IMR-90 (cell line): ENCODE data around the gene PPIA. TPM values are rescaled to one million over a fixed set of nuclear protein-coding genes. Genes with fewer than 3 reads are reported as not detected.

Experiments used
- ATAC-seq: fragments of 200-7000 bp; cut with Tn5 transposase; 2 replicates; pipeline ENCODE4 v1.9.1; 2020; ENCODE audit warnings: low read depth, mild to moderate bottlenecking, moderate library complexity
- BruUV-seq: library from RNA; stranded (reverse); fragments of 400-500 nt; replicated peaks from 2 replicates; lab custom pipeline; 2021; lab: Mats Ljungman, UMichigan
- CTCF ChIA-PET: fragments of 300-600 bp; formaldehyde crosslinking; extraction: SDS; loops from one replicate; lab custom pipeline; 2021; ENCODE audit warnings: antibody characterized with exemption; lab: Yijun Ruan, JAX
- POLR2A ChIA-PET: fragments of 300-600 bp; sonication (Branson Sonifier 250); formaldehyde crosslinking; loops from one replicate; lab custom pipeline; 2022; ENCODE audit warnings: antibody characterized with exemption; ENCODE audit not compliant: unreplicated experiment; lab: Charles Lee
- DNase-seq: peaks from one replicate; pipeline ENCODE4 v3.0.0; 2013
- H2AFZ ChIP-seq: replicated peaks from 2 replicates; pipeline ENCODE3; 2013; ENCODE audit warnings: low read length, mild to moderate bottlenecking; ENCODE audit not compliant: poor library complexity
- H2AK5ac ChIP-seq: 2 replicates; pipeline ENCODE4 v1.6.1; 2013; ENCODE audit warnings: low read depth, low read length, inconsistent platforms
- H2AK9ac ChIP-seq: replicated peaks from 2 replicates; pipeline ENCODE3; 2013; ENCODE audit warnings: mild to moderate bottlenecking, low read depth, low read length, moderate library complexity; ENCODE audit not compliant: poor library complexity
- H2BK120ac ChIP-seq: 2 replicates; pipeline ENCODE4 v1.6.1; 2013; ENCODE audit warnings: low read depth, low read length, inconsistent platforms
- H2BK15ac ChIP-seq: 3 replicates; pipeline ENCODE4 v1.6.1; 2013; ENCODE audit warnings: low read depth, low read length, inconsistent platforms
- H2BK20ac ChIP-seq: 2 replicates; pipeline ENCODE4 v1.6.1; 2013; ENCODE audit warnings: low read depth, mild to moderate bottlenecking, inconsistent platforms, low read length, moderate library complexity
- H2BK5ac ChIP-seq: 2 replicates; pipeline ENCODE4 v1.6.1; 2013; ENCODE audit warnings: mild to moderate bottlenecking, low read depth, low read length, inconsistent platforms; ENCODE audit not compliant: poor library complexity, severe bottlenecking
- H3K14ac ChIP-seq: replicated peaks from 2 replicates; pipeline ENCODE4 v1.6.1; 2013; ENCODE audit warnings: low read depth, low read length, inconsistent platforms
- H3K18ac ChIP-seq: 2 replicates; pipeline ENCODE4 v1.6.1; 2013; ENCODE audit warnings: low read depth, low read length, control low read depth
- H3K23ac ChIP-seq: 2 replicates; pipeline ENCODE4 v1.6.1; 2013; ENCODE audit warnings: low read depth, low read length, inconsistent platforms
- H3K27ac ChIP-seq: 2 replicates; pipeline ENCODE4 v1.5.1; 2013; ENCODE audit warnings: mild to moderate bottlenecking, control low read depth, low read length; ENCODE audit not compliant: insufficient read depth
- H3K27me3 ChIP-seq: 2 replicates; pipeline ENCODE4 v1.6.1; 2013; ENCODE audit warnings: low read length; ENCODE audit not compliant: control insufficient read depth, insufficient read depth
- H3K36me3 ChIP-seq: 2 replicates; pipeline ENCODE4 v1.6.1; 2013; ENCODE audit warnings: low read length, mixed read lengths; ENCODE audit not compliant: control insufficient read depth, insufficient read depth
- H3K4ac ChIP-seq: 2 replicates; pipeline ENCODE4 v1.6.1; 2013; ENCODE audit warnings: low read depth, low read length, inconsistent platforms
- H3K4me1 ChIP-seq: 2 replicates; pipeline ENCODE4 v1.6.1; 2013; ENCODE audit warnings: low read length, mixed read lengths; ENCODE audit not compliant: control insufficient read depth, insufficient read depth
- H3K4me2 ChIP-seq: 2 replicates; pipeline ENCODE4 v1.6.1; 2013; ENCODE audit warnings: low read depth, mild to moderate bottlenecking, control low read depth, low read length, moderate library complexity
- H3K4me3 ChIP-seq: 2 replicates; pipeline ENCODE4 v1.5.1; 2013; ENCODE audit warnings: low read depth, mild to moderate bottlenecking, control low read depth, low read length, moderate library complexity; ENCODE audit not compliant: insufficient read depth
- H3K56ac ChIP-seq: 2 replicates; pipeline ENCODE4 v1.6.1; 2013; ENCODE audit warnings: low read length, inconsistent platforms; ENCODE audit not compliant: insufficient read depth; ENCODE audit errors: extremely low read depth
- H3K79me1 ChIP-seq, 2 experiments: 2 replicates each; pipeline ENCODE4 v1.6.1; 2013; ENCODE audit warnings: low read length in 2 of 2, inconsistent platforms in 1 of 2, low read depth in 1 of 2
- H3K9ac ChIP-seq: 2 replicates; pipeline ENCODE4 v1.6.1; 2013; ENCODE audit warnings: low read depth, low read length, control low read depth
- H3K9me1 ChIP-seq: 2 replicates; pipeline ENCODE4 v1.6.1; 2013; ENCODE audit warnings: low read length, inconsistent platforms; ENCODE audit not compliant: insufficient read depth
- H3K9me3 ChIP-seq: 2 replicates; pipeline ENCODE4 v1.6.1; 2013; ENCODE audit warnings: low read length; ENCODE audit not compliant: control insufficient read depth, insufficient read depth
- H4K20me1 ChIP-seq: 2 replicates; pipeline ENCODE4 v1.6.1; 2013; ENCODE audit warnings: low read length, inconsistent platforms; ENCODE audit not compliant: insufficient read depth
- H4K5ac ChIP-seq: 2 replicates; pipeline ENCODE4 v1.6.1; 2013; ENCODE audit warnings: mild to moderate bottlenecking, low read depth, low read length, control low read depth
- H4K8ac ChIP-seq, 2 experiments: 2 replicates each; pipeline ENCODE4 v1.6.1; 2013; ENCODE audit warnings: low read depth in 2 of 2, low read length in 2 of 2, control low read depth in 1 of 2, inconsistent platforms in 1 of 2
- H4K91ac ChIP-seq: 2 replicates; pipeline ENCODE4 v1.6.1; 2013; ENCODE audit warnings: low read depth, low read length, inconsistent platforms; ENCODE audit not compliant: insufficient read depth
- BHLHE40 ChIP-seq: fragments of 150-350 bp; IDR thresholded peaks from 2 replicates; pipeline ENCODE4 v1.6.1; 2016; ENCODE audit warnings: mild to moderate bottlenecking, low read depth, low read length
- CEBPB ChIP-seq: IDR thresholded peaks from 2 replicates; pipeline ENCODE4 v1.6.1; 2012; ENCODE audit warnings: low read depth, low read length, improper control_type of control experiment
- CHD1 ChIP-seq: IDR thresholded peaks from 2 replicates; pipeline ENCODE4 v1.6.1; 2012; ENCODE audit warnings: low read depth, low read length, improper control_type of control experiment
- CTCF ChIP-seq: conservative IDR thresholded peaks from 2 replicates; pipeline ENCODE4 v1.5.1; 2012; ENCODE audit warnings: mild to moderate bottlenecking, low read depth, low read length, improper control_type of control experiment
- ELK1 ChIP-seq: fragments of 150-350 bp; IDR thresholded peaks from 2 replicates; pipeline ENCODE4 v1.6.1; 2016; ENCODE audit warnings: low read depth, mild to moderate bottlenecking, low read length, moderate library complexity, borderline replicate concordance
- FOS ChIP-seq: fragments of 150-350 bp; IDR thresholded peaks from 2 replicates; pipeline ENCODE4 v1.6.1; 2016; ENCODE audit warnings: low read depth, low read length
- MAFK ChIP-seq: IDR thresholded peaks from 2 replicates; pipeline ENCODE4 v1.6.1; 2012; ENCODE audit warnings: low read depth, low read length, improper control_type of control experiment
- MAZ ChIP-seq: IDR thresholded peaks from 2 replicates; pipeline ENCODE4 v1.6.1; 2012; ENCODE audit warnings: low read depth, mild to moderate bottlenecking, low read length, improper control_type of control experiment, moderate library complexity, borderline replicate concordance
- MXI1 ChIP-seq: IDR thresholded peaks from 2 replicates; pipeline ENCODE4 v1.6.1; 2012; ENCODE audit warnings: low read depth, mild to moderate bottlenecking, low read length, moderate library complexity, borderline replicate concordance
- NFE2L2 ChIP-seq: fragments of 150-350 bp; IDR thresholded peaks from 2 replicates; pipeline ENCODE4 v1.6.1; 2016; ENCODE audit warnings: low read depth, mild to moderate bottlenecking, low read length
- POLR2A ChIP-seq: IDR thresholded peaks from 2 replicates; pipeline ENCODE4 v1.6.1; 2012; ENCODE audit warnings: mild to moderate bottlenecking, low read depth, low read length
- RAD21 ChIP-seq: IDR thresholded peaks from 2 replicates; pipeline ENCODE4 v1.6.1; 2012; ENCODE audit warnings: low read length, improper control_type of control experiment
- RCOR1 ChIP-seq: IDR thresholded peaks from 2 replicates; pipeline ENCODE4 v1.6.1; 2012; ENCODE audit warnings: mild to moderate bottlenecking, low read length, improper control_type of control experiment; ENCODE audit not compliant: insufficient replicate concordance
- RFX5 ChIP-seq: IDR thresholded peaks from 2 replicates; pipeline ENCODE4 v1.8.0; 2012; ENCODE audit warnings: low read depth, mild to moderate bottlenecking, low read length, moderate library complexity
- SMC3 ChIP-seq: fragments of 150-350 bp; IDR thresholded peaks from 2 replicates; pipeline ENCODE4 v1.6.1; 2016; ENCODE audit warnings: low read depth, mild to moderate bottlenecking, antibody characterized with exemption, low read length, moderate library complexity
- USF2 ChIP-seq: fragments of 150-350 bp; IDR thresholded peaks from 2 replicates; pipeline ENCODE4 v1.6.1; 2017; ENCODE audit warnings: mild to moderate bottlenecking, antibody characterized with exemption, low read length, low read depth
- WGBS, 2 experiments: methylation state at CpG; one replicate each; pipeline versions ENCODE4 v1.1.5 to v1.1.7; 2013; ENCODE audit warnings: missing lambda C conversion rate in 2 of 2; ENCODE audit not compliant: insufficient read length in 1 of 2; ENCODE audit errors: extremely low coverage in 2 of 2; 5-methylcytosine and 5-hydroxymethylcytosine counted together
- dilution Hi-C: fragments of 300-500 bp; cut with HindIII; formaldehyde crosslinking; loops from one replicate; pipeline ENCODE4 v1.14.3; 2018; ENCODE audit warnings: low sequenced_read_pairs; ENCODE audit not compliant: unreplicated experiment
- in situ Hi-C: fragments of 300-500 bp; cut with MboI; formaldehyde crosslinking; loops from 3 replicates; pipeline ENCODE4 v1.14.3; 2019; ENCODE audit warnings: low sequenced_read_pairs, inconsistent platforms, mixed read lengths
- intact Hi-C: fragments of 100-400 bp; cut with micrococcal nuclease; formaldehyde crosslinking; loops from 2 replicates; pipeline ENCODE4 v1.10.0; 2022
- polyA plus RNA-seq, 3 experiments: library from polyadenylated mRNA; depleted of rRNA; stranded (reverse); fragments of >200 nt; gene quantifications; 2 replicates each; pipeline ENCODE4 v1.2.3, GENCODE V29; 2012; ENCODE audit warnings: low replicate concordance in 1 of 3
- total RNA-seq: library from RNA; depleted of rRNA; stranded (reverse); fragments of >200 nt; gene quantifications from 2 replicates; pipeline ENCODE4 v1.2.3, GENCODE V29; 2012

PPIA gene
- total and polyA plus RNA-seq, 2 of the 4 experiments (the other 2 are of a cell fraction), result 3,396 to 4,883 TPM

GRCh38 chr7:44769376-44769775 is 27.1 kb upstream of the PPIA start:
- ChIA-PET POLR2A (no interaction called here), CTCF (interaction anchor here (1.1 kb wide), 1 partner anchor 22 kb away, joined by 3 read pairs; no protein-coding TSS in a partner anchor)
- Histone ChIP-seq H3K9me3 (no peaks in the 10 kb centered on the region), H4K8ac (peak overlapping the region in 1 of 2 experiments; percentile 26; a peak in 1 of 4 replicates), H4K91ac (peak overlapping the region; percentile 56), H4K20me1 (peaks cover 6% of the 10 kb centered on the region), H3K4ac (peak overlapping the region; percentile 66), H3K4me2 (no peak overlapping the region; the same call in 1 of the 2 replicates), H2AK9ac (peak overlapping the region; percentile 73), H3K4me1 (peaks cover 33% of the 10 kb centered on the region), H3K27ac (peak overlapping the region; percentile 83; the same call in 1 of the 2 replicates), H3K36me3 (peaks cover 34% of the 10 kb centered on the region), H3K79me1 (peaks cover 0 to 9% of the 10 kb centered on the region in 2 experiments; a peak in 2 of 4 replicates), H3K56ac (no peak overlapping the region), H3K27me3 (no peaks in the 10 kb centered on the region), H4K5ac (peak overlapping the region; percentile 37; the same call in 1 of the 2 replicates), H3K18ac (peak overlapping the region; percentile 40; the same call in 1 of the 2 replicates), H3K4me3 (no peak overlapping the region), H3K9ac (no peak overlapping the region), H2BK15ac (no peak overlapping the region), H3K14ac (peak overlapping the region; percentile 1), H3K9me1 (peaks cover 23% of the 10 kb centered on the region), H2BK5ac (peak overlapping the region; percentile 73), H2AFZ (peak overlapping the region; percentile 40), H3K23ac (peak overlapping the region; percentile 26; the same call in 1 of the 2 replicates), H2AK5ac (peak overlapping the region; percentile 84; the same call in 1 of the 2 replicates), H2BK120ac (peak overlapping the region; percentile 41), H2BK20ac (peak overlapping the region; percentile 2; the same call in 1 of the 2 replicates)
- ATAC-seq (peak; percentile 3), DNase-seq (no peak)
- in situ Hi-C loops (no loop called here), dilution Hi-C loops (no loop called here), intact Hi-C loops (loop anchor here (2.0 kb wide), 1 partner anchor 27 kb away; the partner anchor contains the start of gene PPIA)
- BruUV-seq, result no TSS peak
- TF ChIP-seq RCOR1 (no peak), POLR2A (no peak), MAFK (no peak), CEBPB (no peak), USF2 (no peak), SMC3 (no peak), BHLHE40 (no peak), RFX5 (no peak), NFE2L2 (no peak), MXI1 (no peak), CTCF (no peak), CHD1 (no peak), RAD21 (no peak), FOS (no peak), MAZ (no peak), ELK1 (no peak)
- no CpG with 5 or more reads among the region's 8 CpGs for WGBS, 2 experiments
